Measurements from ENCODE around the gene PTP4A1.

GRCh38 chr6:63582579-63583231 is 10.4 kb downstream of the PTP4A1 start:
- TF ChIP-seq CTCF (IDR thresholded peaks at IDR 0.05) (no peak), POLR2AphosphoS5 (IDR thresholded peaks at IDR 0.05) (no peak), EP300 (IDR thresholded peaks at IDR 0.05) (no peak)

All from gastroesophageal sphincter (tissue), 3 donors.